Activated T-cell treated with anti-CD3 and anti-CD28 coated beads for 4 hours (primary cell): ENCODE data around the gene TAS1R3.
"Not testable (repeated sequence)": the region's sequence is repeated elsewhere in the genome, so short reads cannot be mapped to it uniquely, and the experiment has no call there.

ENCODE experiments used
- DNase-seq: peaks from one replicate; pipeline ENCODE4 v3.0.0-alpha.2; 2020

The TAS1R3 gene

DNA sequence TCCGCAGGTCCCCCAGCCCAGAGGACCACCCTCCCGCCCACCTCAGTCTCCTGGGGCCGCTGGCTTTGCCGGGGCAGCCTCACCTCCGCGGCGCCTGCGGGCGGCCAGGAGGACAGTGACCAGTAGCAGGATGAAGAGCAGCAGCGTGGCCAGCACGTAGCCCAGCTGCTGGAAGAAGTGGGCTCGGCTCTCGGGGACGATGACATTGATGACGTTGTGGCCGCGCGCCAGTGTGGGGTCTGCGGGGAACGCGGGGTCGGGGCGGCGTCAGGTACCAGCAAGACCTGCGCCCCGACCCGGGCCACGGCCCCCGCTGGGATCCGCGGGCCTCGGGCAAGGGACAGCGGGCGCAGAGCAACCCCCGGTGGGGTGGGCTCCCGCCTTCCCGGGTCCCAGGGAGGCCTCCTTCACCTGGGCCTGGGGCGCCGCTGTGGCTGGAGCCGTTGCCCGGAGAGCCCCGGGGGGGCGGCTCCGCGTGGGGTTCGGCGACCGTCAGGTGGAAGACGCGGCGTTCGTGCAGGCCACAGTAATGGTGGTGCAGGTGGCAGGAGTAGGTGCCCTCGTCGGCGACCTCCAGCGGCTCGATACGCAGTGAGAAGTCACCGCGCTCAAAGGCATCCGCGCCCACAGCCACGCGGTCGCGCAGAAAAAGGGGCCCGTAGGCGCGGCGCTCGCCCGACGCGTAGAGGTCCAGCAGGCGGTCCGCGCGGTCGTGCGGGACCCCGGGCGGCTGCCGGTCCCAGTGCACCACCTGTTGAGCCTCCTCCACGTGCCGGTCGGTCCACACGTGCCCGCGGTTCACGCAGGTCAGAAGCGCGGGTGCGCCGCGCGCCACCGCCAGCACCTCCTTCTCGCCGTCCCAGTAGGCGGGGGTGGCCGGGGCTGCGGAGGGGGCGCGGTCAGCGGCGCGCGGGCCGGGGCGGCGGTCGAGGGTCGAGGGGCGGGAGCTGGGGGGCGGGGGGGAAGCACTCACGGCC lies 23.5 kb downstream of the TAS1R3 start:
- DNase-seq, result no peak

DNA sequence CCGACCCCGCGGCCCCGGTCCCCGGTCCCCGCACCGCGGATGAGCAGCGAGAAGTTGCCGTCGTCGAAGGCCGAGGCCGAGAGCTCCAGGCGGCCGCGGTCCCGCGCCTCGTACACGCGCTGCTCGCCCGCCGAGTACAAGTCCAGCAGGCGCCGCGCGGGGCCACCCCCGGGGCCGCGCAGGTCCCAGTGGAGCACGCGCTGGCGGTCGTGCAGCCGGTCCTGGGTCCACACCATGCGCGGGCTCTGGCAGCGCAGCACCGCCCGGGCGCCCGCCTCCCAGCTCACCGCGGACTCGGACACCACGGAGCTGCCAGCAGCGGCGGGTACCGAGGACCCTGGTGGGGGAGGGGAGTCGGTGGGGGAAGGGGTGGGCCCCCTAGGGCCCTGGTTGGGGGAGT lies 24.3 kb downstream of the TAS1R3 start:
- DNase-seq, result no peak

DNA sequence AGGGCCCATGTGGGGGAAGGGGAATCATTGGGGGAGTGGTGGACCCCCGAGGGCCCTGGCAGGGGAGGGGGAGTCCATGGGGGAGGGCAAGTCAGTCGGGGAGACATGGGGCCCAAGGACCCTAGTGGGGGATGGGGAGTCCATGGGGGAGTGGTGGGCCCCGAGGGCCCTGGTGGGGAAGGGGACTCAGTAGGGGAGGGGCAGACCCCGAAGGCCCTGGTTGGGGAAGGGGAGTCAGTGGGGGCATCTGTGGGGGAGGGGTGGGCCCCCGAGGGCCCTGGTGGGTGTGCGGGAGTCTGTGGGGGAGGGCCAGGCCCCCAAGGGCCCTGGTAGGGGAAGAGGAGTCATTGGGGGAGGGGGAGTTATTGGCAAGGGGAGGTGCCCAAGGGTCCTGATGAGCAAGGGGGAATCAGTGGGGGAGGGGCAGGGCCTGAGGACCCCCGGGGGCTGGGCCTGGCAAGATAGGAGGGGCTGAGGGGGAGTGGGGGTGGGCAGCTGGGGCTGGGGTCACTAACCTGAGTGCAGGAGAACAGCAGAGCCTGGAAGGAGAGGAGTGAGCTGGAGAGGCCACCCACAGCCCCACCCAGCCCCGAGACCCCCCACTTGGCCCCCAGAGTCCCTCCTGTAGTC lies 25.2 kb downstream of the TAS1R3 start:
- no peak for DNase-seq

DNA sequence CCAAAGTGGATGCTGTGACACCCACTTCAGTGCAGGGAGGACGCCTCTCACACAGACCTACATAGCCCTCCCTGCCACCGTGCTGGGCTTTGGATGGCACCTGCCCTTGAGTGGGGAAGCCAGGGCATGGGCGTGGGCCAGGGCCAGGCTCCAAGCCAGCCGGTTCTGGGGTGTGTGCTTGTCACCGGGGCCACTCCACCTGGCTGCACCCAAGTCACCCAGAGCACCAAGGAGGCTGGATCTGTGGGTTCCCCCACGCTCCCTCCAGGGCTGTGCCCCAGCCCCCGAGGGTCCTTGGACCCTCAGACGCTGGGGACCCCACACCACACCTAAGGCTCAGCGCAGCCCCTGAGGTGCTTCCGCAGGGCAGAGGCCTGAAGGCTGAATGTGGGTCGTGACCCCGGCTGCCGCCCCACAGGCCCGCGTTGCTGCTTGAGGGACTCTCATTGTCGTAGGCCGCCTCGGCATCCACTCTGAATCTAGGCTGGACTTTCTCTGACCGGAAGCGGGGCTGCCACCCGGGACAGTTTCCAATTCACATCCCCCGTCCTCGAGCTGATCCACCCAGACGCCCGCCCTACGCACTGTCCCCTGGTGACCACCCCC lies 25.8 kb downstream of the TAS1R3 start:
- DNase-seq, result no peak

DNA sequence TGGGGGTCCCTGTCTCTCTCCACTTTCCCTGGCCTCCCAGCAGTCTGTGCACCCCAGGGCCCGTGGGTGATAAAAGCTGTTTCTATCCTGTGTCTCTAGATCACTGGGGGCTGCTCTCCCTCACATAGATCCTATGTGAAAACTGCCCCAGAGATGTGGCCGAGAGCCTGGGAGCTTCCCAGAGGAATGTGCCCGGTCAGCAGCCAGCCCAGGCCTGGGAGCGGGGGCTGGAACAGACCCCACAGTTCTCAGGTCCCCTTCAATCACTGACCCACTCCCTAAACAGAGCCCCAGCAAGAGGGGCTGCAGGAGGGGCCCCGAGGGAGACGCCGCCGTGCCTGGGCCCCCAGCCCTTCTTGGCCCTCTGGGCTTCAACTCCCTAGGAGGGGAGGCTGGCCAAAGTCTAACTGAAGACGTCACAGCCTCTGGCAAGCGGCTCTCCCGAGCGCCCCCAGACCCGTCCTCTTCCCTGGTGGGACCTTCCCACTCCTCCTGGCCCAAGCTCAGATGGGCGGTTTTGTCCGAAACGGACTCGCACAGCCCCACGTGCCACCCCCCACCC lies 26.9 kb downstream of the TAS1R3 start:
- no peak for DNase-seq

DNA sequence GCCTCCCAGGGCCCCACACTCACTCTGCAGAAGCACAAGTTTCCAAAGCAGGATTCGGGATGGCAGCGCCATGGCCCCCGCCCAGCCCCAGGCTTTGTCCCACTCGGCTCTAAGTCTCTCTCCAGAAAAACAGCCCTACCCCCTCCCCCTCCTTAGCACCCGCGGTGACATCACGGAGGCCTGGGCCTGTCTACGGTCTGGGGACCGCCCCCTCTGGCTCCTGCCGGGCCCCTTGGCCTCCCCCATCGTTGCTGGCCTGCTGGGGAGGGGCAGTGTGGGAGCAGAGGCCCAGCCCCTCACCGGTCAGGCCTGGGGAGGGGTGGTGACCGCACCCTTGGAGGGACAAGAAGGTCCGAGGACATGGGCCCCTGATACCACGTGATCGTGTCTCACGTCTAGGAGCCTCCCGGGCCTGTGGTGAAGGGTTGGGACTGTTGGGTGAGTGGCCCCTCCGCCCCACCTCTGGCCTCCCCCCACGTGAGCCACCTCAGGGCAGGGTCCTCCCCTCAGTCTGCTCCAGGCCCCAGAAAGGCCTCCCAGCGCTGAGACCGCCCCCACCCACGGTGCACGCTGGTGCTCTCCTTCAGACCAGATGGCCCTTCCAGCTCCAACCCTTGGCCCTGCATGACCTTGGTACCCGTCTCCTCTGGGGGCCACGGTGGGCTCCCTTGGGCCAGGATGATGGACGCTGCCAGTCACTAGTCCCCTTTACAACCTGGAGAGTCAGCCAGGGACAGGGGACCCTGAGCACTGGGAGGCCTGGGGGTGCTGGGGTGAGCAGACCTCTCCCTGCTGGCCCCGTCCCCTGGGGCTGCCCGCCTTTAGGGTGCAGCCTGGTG lies 27.6 kb downstream of the TAS1R3 start, which contains the start of gene MXRA8:
MXRA8 (minus strand) TSS at position 123 of the 839 bp plus-strand sequence; CDS start at position 72, 51 bp downstream.
- DNase-seq, result no peak

DNA sequence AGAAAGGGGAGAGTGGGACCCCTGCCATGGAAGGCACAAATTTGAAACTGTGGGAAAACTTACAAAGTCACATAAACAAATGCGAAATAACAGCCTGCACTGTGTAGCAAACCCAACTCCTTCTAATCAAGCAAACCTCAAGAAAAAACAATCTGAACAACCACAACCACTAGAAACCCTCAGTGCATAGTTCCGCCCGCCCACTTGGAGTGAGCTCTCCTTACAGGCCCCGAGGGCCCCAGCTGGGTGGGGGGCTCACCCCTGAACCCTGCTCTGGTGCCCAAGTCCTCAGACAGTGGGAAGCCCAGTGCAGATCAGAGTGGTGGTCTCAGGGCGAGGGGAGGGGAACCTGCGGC lies 28.2 kb downstream of the TAS1R3 start:
- DNase-seq, result no peak

DNA sequence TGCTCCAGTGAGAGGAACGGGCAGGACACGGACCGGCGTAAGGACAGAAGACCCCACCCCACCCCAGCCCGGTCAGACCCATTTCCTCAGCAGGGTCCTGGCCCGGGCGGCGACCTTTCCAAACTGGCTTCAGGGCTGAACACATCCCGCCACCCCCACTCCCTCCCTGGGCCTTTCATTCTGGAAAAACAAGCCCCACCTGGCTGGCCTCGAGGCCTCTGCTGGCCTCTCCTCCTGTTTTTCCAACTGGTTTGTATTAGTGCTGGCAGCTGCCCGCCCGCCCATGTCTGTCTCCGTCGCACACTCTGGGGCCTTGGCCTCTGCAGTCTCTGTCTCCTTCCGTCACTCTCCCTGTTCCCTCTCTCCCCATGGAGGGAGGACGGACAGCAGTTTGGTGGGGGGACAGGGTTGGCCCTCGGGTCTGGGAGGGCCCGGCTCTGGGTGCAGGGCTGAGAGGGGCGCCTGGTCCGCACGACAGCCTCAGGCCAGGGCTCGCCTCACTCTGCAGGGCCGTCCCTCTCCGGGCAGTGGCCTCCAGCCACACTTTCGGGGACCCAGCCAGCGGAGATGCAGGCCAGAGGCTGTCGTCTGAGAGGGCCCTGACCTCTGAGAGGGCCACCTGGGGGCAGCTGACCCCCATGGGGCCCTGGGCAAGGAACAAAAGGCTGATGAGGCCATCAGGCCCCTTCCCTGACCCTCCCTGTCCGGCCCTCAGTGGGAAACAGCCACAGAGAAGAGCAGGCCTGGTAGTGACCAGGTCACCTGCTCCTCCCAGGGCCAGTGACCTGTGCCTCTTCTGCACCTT lies 28.8 kb downstream of the TAS1R3 start:
- no peak for DNase-seq

DNA sequence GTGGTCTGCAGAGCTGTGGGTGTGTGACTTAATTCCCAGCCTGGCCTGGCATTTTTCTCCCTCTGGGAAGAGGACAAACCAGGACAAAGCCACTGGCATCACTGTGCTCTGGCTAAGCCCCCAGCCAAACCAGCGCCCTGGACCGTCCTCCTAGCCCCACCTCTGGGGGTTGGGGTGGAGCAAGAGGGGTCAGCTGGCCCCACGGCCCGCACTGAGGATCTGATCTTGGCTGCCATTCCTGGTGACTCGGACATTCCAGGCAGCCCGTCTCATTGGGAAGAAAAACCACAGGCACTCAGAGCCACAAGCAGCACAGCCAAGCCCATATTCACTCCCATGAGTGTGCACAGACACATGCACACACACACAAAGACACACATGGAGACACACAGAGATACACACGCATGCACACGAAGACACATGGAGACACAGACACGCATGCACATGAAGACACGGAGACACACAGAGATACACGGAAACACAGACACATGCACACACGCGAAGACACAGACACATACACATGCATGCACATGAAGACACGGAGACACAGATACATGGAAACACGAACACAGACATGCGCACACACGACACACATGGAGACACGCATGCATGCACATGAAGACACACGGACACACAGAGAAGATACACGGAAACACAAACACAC lies 29.6 kb downstream of the TAS1R3 start:
- no peak for DNase-seq

DNA sequence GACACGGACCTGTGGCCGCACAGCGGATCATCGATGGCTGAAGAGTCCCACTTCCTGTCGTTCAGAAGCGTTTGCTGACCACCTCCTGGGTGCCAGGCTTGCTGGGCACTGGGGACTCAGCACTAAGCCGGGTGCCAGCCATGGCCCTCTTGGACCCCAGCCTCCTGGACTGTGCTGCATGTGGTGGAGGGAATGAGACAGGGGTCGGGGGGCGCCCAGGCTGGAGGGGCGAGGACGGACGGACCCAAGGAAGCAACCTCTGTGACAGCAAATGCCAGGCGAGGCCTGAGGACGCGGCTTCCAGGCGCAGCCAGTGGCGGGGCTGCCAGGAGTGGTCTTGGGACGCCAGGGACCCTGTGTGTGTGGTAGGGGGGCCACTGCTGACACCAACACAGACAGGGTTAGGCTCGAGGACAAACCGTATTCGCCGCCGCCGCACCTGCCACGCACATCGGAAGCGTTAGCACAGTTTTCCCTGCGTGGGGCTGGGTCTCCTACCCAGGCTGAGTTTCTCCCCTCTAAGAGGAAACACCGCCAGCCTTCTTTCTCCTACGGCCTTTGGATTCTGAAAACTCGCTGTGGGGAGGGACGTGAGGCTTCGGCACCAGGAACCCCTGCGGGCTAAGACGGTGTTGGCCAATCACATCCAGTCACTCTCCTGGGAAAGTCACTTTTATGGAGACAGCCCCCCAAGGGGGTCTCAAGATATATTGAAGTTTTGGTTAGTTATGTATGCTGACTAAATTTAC lies 30.3 kb downstream of the TAS1R3 start:
- no peak for DNase-seq

DNA sequence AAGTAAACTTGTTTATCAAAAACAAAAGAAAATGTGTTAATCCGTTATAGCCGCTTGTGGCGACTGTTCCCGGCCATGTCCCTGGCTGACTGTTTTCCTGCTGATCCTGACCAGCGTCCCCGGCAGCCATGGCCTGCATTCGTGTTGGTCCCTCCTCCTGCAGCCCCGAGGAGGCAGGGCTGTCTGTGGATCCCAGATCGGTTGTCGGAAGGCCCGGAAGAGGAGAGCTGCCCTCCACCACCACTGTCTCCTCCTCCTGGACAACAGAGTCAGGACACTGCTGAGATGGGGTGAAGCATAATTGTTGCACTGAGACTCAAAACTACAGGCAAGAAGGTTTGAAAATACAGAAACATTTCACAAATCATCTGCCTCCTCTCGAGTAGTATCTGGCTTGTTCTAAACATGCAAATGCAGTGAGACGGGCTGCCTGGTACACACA lies 30.9 kb downstream of the TAS1R3 start:
- DNase-seq, result no peak

DNA sequence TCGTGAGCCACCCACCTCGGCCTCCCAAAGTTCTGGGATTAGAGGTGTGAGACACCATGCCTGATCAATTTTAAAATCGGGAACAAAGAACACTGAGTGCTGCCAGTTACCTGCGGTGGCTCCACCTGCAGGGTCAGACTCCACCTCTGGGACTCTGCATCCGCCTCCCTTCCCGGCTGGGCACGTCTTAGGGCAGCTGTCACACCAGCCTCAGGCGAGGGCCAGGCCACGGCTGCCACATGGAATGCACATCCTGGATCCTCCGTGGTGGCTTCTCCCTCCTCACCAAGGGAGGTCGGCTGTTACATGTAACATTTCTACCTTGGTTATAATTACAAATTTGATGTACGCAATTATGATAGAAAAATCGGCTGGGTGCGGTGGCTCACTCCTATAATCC lies 33.2 kb downstream of the TAS1R3 start:
- DNase-seq, result no peak

DNA sequence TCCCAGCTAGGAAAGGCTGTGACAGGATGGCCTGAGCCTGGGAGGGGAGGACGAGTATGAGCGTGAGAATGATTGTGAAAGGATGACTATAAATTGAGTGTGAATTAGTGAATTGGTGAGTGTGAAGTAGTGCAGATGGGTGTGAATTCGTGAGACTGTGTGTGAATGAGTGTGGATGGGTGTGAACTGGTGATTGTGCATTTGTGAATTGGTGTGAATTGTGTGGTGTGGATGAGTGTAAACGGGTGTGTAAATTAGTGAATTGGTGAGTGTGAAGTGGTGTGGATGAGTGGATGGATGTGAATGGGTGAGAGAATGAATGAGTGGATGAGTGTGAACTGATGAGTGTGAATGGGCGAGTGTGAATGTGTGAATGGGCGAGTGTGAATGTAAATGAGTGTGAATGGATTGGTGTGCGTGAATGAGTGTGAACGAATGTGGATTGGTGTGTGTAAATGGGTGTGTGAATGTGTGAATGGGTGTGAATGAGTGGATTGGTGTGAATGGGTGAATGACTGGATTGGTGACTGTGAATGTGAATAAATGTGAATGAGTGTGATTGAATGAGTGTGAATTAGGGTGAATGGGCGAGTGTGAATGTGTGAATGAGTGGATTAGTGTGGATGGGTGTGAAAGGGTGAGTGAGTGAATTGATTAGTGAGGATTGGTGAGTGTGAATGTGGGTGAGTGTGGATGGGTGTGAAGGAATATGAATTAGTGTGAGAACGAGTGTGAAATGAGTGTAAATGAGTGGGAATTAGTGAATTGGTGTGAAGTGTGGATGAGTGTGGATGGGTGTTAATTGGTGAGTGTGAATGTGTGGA lies 35.0 kb downstream of the TAS1R3 start:
- no peak for DNase-seq

DNA sequence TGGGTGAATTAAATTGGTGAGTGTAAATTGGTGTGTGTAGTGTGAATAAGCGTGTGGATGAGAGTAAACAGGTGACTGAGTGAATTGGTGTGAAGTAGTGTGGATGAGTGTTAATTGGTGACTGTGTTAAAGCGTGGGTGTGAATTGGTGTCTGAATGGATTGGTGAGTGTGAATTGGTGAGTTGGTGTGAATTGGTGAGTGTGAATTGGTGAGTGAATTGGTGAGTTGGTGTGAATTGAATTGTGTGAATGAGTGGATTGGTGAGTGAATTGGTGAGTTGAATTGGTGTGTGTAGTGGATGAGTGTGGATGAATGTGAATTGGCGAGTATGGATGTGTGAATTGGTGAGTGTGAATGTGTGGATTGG lies 35.6 kb downstream of the TAS1R3 start:
- DNase-seq, result no peak

DNA sequence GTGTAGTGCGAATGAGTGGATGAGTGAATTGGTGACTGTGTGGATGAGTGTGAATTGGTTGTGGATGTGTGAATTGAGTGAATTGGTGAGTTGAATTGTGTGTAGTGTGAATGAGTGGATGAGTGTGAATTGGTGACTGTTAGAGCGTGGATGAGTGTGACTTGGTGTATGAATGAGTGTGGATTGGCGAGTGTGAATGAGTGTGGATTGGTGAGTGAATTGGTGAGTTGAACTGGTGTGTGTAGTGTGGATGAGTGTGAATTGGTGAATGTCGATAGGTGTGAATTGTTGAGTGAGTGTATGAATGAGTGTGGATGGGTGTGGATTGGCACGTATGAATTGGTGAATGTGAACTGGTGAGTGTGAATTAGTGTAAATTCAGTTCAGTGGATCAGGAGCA lies 36.2 kb downstream of the TAS1R3 start:
- no peak for DNase-seq

DNA sequence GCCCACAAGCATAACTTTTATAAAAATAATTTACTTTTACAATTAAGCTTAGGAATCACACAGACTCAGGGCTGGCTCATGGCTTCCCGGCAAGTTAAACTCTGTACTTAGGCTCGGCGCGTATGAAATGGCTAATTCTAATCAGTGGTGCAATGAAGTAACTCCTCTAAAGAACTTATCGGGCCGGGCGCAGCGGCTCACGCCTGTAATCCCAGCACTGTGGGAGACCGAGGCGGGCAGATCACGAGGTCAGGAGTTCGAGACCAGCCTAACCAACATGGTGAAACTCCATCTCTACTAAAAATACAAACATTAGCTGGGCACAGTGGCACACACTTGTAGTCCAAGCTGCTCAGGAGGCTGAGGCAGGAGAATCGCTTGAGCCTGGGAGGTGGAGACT lies 39.0 kb downstream of the TAS1R3 start:
- not testable (repeated sequence) for DNase-seq

DNA sequence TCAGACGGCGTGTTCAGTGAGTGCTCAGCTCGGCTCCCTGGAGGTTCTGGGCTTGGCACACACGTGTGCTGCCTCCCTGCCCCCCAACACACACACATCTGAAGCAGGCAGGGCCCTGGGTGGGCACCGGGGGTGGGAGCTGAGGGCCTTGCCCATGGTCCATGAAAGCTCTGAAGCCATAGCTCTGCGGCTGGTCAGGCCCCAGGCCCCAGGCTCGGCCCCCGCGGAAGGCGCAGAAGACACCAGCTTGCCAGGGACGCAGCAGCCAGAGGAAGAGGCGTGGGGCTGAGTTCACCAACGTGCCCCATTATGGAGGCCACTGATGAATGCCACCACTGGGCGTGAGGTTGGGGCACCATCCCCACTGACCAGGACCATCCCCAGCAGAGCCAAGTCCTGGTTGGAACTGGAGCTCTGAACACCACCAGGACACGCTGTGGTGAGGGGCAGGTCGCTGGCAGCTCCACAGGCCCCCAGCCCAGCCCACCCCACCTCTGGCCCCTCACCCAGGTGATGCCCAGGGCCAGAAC lies 39.8 kb downstream of the TAS1R3 start:
- DNase-seq, result no peak

DNA sequence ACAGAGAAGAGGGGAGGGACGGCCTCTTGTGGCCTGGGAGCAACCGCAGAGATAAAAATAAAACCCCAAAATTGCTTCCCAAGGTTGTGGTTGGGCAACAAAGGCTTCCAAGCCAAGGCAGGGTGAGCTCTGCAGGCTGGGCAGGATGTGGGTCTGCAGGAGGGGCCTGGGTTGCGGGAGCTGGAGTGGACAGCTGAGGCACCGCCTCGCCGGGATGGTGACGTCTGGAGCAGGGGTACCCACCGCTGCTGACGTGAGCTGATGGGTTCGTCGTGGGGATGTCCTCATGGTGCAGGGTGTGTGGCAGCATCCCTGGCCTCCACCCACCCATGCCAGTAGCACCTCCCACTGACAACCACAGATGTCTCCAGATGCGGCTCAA lies 40.3 kb downstream of the TAS1R3 start:
- DNase-seq, result no peak
